WTC11 (cell line): ENCODE results near the gene C2orf92.

Experiments
- CTCF ChIP-seq: fragments of 200-600 bp; IDR thresholded peaks from 2 replicates; pipeline ENCODE4 v1.8.0; 2022; ENCODE audit warnings: antibody characterized with exemption
- USF1 ChIP-seq: sonication (generic); formaldehyde crosslinking; IDR thresholded peaks from 2 replicates; pipeline ENCODE4 v1.8.0; 2022; ENCODE audit warnings: mild to moderate bottlenecking, missing genetic modification reagents
- ZBTB21 ChIP-seq: sonication (generic); formaldehyde crosslinking; IDR thresholded peaks from 2 replicates; pipeline ENCODE4 v1.8.1; 2023; ENCODE audit warnings: mild to moderate bottlenecking, missing genetic modification reagents, borderline replicate concordance

DNA sequence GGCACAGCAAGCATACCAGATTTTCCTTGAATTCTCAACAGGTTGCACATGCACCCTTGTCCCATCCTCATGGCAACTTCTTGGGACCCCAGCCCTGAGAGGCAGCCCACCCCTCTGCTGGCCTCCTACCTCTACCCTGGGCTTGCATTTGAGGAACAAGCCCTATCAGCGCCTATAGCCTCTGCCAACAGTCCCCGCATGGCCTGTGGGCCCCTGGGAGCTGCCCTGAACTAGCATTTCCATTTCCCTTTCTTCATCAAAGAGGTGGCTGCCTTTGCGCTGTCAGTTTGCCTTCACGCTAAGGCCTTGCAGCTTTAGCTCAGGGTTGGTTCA lies 38.5 kb downstream of the C2orf92 start:
- TF ChIP-seq USF1 (CRISPR knock-in tag) (no peak), CTCF (no peak), ZBTB21 (CRISPR knock-in tag) (no peak)
